ENCODE data around the gene ERP27.

The ERP27 gene

GRCh38 chr12:14951851-14952250 is 13.5 kb upstream of the ERP27 start:
- DNase-seq (ENCODE audit: low read depth): no peak
- H3K4me3 ChIP-seq (ENCODE audit: low read depth, low read length): no peak overlapping the region
- in situ Hi-C loops (cut with HindIII; ENCODE audit: low sequenced_read_pairs): no loop called here
- TF ChIP-seq, protein P1, sequence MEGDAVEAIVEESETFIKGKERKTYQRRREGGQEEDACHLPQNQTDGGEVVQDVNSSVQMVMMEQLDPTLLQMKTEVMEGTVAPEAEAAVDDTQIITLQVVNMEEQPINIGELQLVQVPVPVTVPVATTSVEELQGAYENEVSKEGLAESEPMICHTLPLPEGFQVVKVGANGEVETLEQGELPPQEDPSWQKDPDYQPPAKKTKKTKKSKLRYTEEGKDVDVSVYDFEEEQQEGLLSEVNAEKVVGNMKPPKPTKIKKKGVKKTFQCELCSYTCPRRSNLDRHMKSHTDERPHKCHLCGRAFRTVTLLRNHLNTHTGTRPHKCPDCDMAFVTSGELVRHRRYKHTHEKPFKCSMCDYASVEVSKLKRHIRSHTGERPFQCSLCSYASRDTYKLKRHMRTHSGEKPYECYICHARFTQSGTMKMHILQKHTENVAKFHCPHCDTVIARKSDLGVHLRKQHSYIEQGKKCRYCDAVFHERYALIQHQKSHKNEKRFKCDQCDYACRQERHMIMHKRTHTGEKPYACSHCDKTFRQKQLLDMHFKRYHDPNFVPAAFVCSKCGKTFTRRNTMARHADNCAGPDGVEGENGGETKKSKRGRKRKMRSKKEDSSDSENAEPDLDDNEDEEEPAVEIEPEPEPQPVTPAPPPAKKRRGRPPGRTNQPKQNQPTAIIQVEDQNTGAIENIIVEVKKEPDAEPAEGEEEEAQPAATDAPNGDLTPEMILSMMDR (IDR thresholded peaks at IDR 0.05; ENCODE audit: low read depth, low read length, missing control alignments): no peak

GRCh38 chr12:14950982-14951746 is 12.8 kb upstream of the ERP27 start:
- H3K4me3 ChIP-seq (ENCODE audit: low read depth, low read length): no peak overlapping the region
- DNase-seq (ENCODE audit: low read depth): no peak
- in situ Hi-C loops (cut with HindIII; ENCODE audit: low sequenced_read_pairs): no loop called here

GRCh38 chr12:14950421-14950820 is 12.1 kb upstream of the ERP27 start:
- TF ChIP-seq, protein P1 (IDR thresholded peaks at IDR 0.05; ENCODE audit: low read depth, low read length, missing control alignments): no peak
- H3K4me3 ChIP-seq (ENCODE audit: low read depth, low read length): no peak overlapping the region
- DNase-seq (ENCODE audit: low read depth): no peak
- in situ Hi-C loops (cut with HindIII; ENCODE audit: low sequenced_read_pairs): no loop called here

More at GRCh38 chr12:14950982-14951746, 12.8 kb upstream of the ERP27 start:
- TF ChIP-seq, protein P1 (IDR thresholded peaks at IDR 0.05; ENCODE audit: low read depth, low read length, missing control alignments): no peak

- in situ Hi-C loops (cut with HindIII; ENCODE audit: low sequenced_read_pairs): no loop called here
These were observed 11.3 kb upstream of the ERP27 start for GRCh38 chr12:14949631-14950030.

GRCh38 chr12:14948672-14949071 is 10.3 kb upstream of the ERP27 start:
- in situ Hi-C loops (cut with HindIII; ENCODE audit: low sequenced_read_pairs): no loop called here
- DNase-seq (ENCODE audit: low read depth): peak; percentile 51
- TF ChIP-seq, protein P1 (IDR thresholded peaks at IDR 0.05; ENCODE audit: low read depth, low read length, missing control alignments): no peak
- H3K4me3 ChIP-seq (ENCODE audit: low read depth, low read length): no peak overlapping the region

More at GRCh38 chr12:14949631-14950030, 11.3 kb upstream of the ERP27 start:
- DNase-seq (ENCODE audit: low read depth): no peak
- H3K4me3 ChIP-seq (ENCODE audit: low read depth, low read length): no peak overlapping the region
- TF ChIP-seq, protein P1 (IDR thresholded peaks at IDR 0.05; ENCODE audit: low read depth, low read length, missing control alignments): no peak

DNA sequence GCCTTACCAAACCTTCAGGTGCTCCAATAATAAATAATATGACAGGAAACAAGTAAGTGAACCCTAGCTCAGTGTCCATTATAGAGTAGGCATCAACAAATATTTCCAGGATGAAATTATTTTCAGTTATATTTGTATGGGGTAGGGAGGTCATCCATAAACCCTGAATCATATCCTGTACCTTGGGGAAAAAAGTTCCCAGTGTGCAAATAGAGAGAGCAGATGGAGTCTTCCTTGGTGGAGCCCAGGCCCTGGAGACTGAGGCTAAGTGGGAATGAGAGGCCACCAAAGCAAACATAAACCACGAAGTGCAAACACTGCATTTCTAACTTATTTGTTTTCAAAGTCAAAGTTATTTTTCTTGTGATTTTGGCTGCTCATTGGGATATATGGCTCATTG is 8.5 kb upstream of the ERP27 start:
- TF ChIP-seq, protein P1 (IDR thresholded peaks at IDR 0.05; ENCODE audit: low read depth, low read length, missing control alignments): no peak
- DNase-seq (ENCODE audit: low read depth): no peak
- no peak overlapping the region for H3K4me3 ChIP-seq (ENCODE audit: low read depth, low read length)
- in situ Hi-C loops (cut with HindIII; ENCODE audit: low sequenced_read_pairs): no loop called here

Data from astrocyte of the cerebellum (primary cell).